ENCODE results near the gene PDGFRA. TPM values are rescaled to one million over a fixed set of nuclear protein-coding genes. Genes with fewer than 3 reads are reported as not detected.

The PDGFRA gene
- total RNA-seq, 1 experiment from 2014 or later = not detected

DNA sequence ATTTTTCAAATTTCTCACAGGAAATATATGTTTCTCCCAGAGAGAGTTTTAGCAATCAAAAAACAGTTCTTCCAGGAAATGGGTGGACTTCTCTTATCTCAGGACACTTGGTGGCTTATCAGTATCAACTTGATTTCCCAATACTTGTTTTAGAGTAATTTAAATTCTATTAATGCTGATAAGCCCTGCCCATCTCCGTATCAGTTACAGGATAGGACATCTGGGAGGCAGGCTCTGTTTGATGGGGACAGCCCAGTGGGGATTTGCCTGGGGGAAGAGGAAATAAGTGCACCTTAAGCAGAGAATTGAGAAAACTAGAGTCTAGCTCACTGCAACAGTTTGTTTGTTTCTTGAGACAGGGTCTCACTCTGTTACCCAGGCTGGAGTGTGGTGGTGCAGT is 43.2 kb upstream of the PDGFRA start:
- no peak overlapping the region for H3K4me2 ChIP-seq
- TF ChIP-seq CTCF (conservative IDR thresholded peaks at IDR 0.05) (no peak), EZH2 (IDR thresholded peaks at IDR 0.05; ENCODE audit: low read depth) (no peak)
- CTCF ChIA-PET = no interaction called here

DNA sequence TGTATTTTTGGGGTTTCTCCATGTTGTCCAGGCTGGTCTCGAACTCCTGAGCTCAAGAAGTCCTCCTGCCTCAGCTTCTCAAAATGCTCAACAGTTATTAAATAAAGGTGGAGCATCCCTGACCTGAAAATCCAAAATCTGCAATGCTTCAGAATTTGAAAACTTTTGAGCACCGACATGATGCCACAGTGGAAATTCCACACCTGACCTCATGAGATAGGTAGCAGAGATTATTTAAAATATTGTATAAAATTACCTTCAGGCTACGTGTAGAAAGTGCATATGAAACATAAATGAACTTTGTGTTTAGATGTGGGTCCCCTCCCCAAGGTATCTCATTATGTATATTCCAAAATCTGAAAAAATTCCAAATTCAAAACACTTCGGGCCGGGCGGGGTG is 42.7 kb upstream of the PDGFRA start:
- no peaks in the 10 kb centered on the region for H3K4me1 ChIP-seq (replicated peaks; ENCODE audit: insufficient read depth)
- TF ChIP-seq EZH2 (IDR thresholded peaks at IDR 0.05; ENCODE audit: low read depth) (no peak), CTCF (conservative IDR thresholded peaks at IDR 0.05) (no peak)
- H3K36me3 ChIP-seq (ENCODE audit: low read depth) = no peaks in the 10 kb centered on the region
- no peak overlapping the region for H3K4me2 ChIP-seq
- no peaks in the 10 kb centered on the region for H4K20me1 ChIP-seq (ENCODE audit: insufficient read depth)
- ChIA-PET CTCF (no interaction called here), POLR2A (ENCODE audit: unreplicated experiment) (no interaction called here)
- no peak overlapping the region for H3K27ac ChIP-seq
- no peaks in the 10 kb centered on the region for H3F3A ChIP-seq (ENCODE audit: insufficient read depth, low read depth)
- intact Hi-C loops (cut with micrococcal nuclease; ENCODE audit: unreplicated experiment) = no loop called here
- H3K4me3 ChIP-seq = no peak overlapping the region
- no peaks in the 10 kb centered on the region for H3K79me2 ChIP-seq (ENCODE audit: low read depth)
- H3K9me3 ChIP-seq (ENCODE audit: insufficient read depth, low read depth) = no peaks in the 10 kb centered on the region
- DNase-seq = no peak
- H2AFZ ChIP-seq = no peak overlapping the region
- no peaks in the 10 kb centered on the region for H3K9me2 ChIP-seq (ENCODE audit: insufficient read depth)
- no TSS peak for BruUV-seq (replicated peaks)
- no peaks in the 10 kb centered on the region for H3K27me3 ChIP-seq (ENCODE audit: insufficient read depth, low read depth)

More for the DNA sequence above, 43.2 kb upstream of the PDGFRA start:
- intact Hi-C loops (cut with micrococcal nuclease; ENCODE audit: unreplicated experiment) = no loop called here
- H3K4me1 ChIP-seq (replicated peaks; ENCODE audit: insufficient read depth) = no peaks in the 10 kb centered on the region
- H3K9me2 ChIP-seq (ENCODE audit: insufficient read depth) = no peaks in the 10 kb centered on the region
- H3K27me3 ChIP-seq (ENCODE audit: insufficient read depth, low read depth) = no peaks in the 10 kb centered on the region
- no peak overlapping the region for H3K27ac ChIP-seq
- no TSS peak for BruUV-seq (replicated peaks)
- no peaks in the 10 kb centered on the region for H3K79me2 ChIP-seq (ENCODE audit: low read depth)
- no peak overlapping the region for H2AFZ ChIP-seq
- H3K9me3 ChIP-seq (ENCODE audit: insufficient read depth, low read depth) = no peaks in the 10 kb centered on the region
- POLR2A ChIA-PET (ENCODE audit: unreplicated experiment) = no interaction called here
- no peak overlapping the region for H3K4me3 ChIP-seq
- H4K20me1 ChIP-seq (ENCODE audit: insufficient read depth) = no peaks in the 10 kb centered on the region
- no peaks in the 10 kb centered on the region for H3K36me3 ChIP-seq (ENCODE audit: low read depth)
- no peak for DNase-seq
- no peaks in the 10 kb centered on the region for H3F3A ChIP-seq (ENCODE audit: insufficient read depth, low read depth)

DNA sequence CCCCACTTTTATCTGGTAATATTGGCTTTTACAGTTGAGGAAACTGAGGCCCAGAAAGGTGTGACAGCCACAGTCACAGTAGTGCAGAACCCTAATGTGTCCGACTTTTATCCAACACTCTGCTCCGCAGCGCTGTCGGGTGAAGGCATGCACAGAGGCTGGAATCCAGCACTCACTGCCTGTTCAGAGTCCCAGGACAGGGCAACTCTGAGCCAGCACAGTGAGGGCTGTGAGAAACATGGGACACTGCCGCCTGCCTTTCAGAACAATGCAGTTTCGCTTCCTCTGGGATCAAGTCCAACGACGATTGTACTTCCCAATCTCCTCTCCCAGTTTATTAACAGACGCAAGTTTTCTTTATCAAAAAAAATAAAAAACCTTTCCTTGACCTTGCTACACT is 41.9 kb upstream of the PDGFRA start:
- Histone ChIP-seq H3K27ac (no peak overlapping the region), H4K20me1 (ENCODE audit: insufficient read depth) (no peaks in the 10 kb centered on the region), H3K27me3 (ENCODE audit: insufficient read depth, low read depth) (no peaks in the 10 kb centered on the region), H3K36me3 (ENCODE audit: low read depth) (no peaks in the 10 kb centered on the region), H3F3A (ENCODE audit: insufficient read depth, low read depth) (no peaks in the 10 kb centered on the region), H3K79me2 (ENCODE audit: low read depth) (no peaks in the 10 kb centered on the region), H3K4me3 (no peak overlapping the region), H3K9me3 (ENCODE audit: insufficient read depth, low read depth) (no peaks in the 10 kb centered on the region), H2AFZ (no peak overlapping the region), H3K4me2 (no peak overlapping the region), H3K4me1 (replicated peaks; ENCODE audit: insufficient read depth) (no peaks in the 10 kb centered on the region), H3K9me2 (ENCODE audit: insufficient read depth) (no peaks in the 10 kb centered on the region)
- ChIA-PET POLR2A (ENCODE audit: unreplicated experiment) (no interaction called here), CTCF (no interaction called here)
- BruUV-seq (replicated peaks) = no TSS peak
- DNase-seq = no peak
- no peak for TF ChIP-seq EZH2 (IDR thresholded peaks at IDR 0.05; ENCODE audit: low read depth)
- no peak for TF ChIP-seq CTCF (conservative IDR thresholded peaks at IDR 0.05)
- intact Hi-C loops (cut with micrococcal nuclease; ENCODE audit: unreplicated experiment) = no loop called here

Measured in PC-9 (cell line).